GM12873 (cell line): ENCODE measurements around the gene ST6GALNAC3.

ENCODE experiments used
- TF ChIP-seq, protein P1 (sequence below): IDR thresholded peaks from 2 replicates; pipeline ENCODE4 v1.5.1; 2012; ENCODE audit warnings: low read depth, mild to moderate bottlenecking, moderate library complexity, low read length, control low read depth; ENCODE audit not compliant: insufficient read depth; ENCODE audit errors: missing control alignments

ST6GALNAC3 gene

GRCh38 chr1:76293831-76294230 lies 219.3 kb downstream of the ST6GALNAC3 start:
- TF ChIP-seq, protein P1, sequence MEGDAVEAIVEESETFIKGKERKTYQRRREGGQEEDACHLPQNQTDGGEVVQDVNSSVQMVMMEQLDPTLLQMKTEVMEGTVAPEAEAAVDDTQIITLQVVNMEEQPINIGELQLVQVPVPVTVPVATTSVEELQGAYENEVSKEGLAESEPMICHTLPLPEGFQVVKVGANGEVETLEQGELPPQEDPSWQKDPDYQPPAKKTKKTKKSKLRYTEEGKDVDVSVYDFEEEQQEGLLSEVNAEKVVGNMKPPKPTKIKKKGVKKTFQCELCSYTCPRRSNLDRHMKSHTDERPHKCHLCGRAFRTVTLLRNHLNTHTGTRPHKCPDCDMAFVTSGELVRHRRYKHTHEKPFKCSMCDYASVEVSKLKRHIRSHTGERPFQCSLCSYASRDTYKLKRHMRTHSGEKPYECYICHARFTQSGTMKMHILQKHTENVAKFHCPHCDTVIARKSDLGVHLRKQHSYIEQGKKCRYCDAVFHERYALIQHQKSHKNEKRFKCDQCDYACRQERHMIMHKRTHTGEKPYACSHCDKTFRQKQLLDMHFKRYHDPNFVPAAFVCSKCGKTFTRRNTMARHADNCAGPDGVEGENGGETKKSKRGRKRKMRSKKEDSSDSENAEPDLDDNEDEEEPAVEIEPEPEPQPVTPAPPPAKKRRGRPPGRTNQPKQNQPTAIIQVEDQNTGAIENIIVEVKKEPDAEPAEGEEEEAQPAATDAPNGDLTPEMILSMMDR, result no peak

GRCh38 chr1:76294482-76295194 lies 220.1 kb downstream of the ST6GALNAC3 start:
- TF ChIP-seq, protein P1, result no peak

DNA sequence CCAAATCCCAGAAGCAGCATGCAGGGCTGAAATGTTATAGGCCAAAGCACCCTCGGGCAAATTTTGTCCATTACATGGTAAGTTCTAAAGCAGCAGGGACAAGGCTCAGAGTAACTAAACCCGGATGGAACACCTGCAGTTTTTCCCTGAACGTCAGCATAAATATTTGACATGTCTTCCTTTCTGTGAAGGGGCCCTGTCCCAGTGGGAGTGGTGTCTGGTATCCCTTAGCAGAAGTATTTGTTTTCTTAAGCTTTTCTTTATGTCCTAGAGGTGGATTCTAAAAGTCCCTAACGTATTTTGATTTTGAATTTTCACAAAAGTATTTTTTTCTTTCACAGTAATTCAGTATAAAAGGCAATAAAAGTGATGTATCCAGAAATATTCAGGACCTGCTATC lies 223.9 kb downstream of the ST6GALNAC3 start:
- TF ChIP-seq, protein P1, result no peak

DNA sequence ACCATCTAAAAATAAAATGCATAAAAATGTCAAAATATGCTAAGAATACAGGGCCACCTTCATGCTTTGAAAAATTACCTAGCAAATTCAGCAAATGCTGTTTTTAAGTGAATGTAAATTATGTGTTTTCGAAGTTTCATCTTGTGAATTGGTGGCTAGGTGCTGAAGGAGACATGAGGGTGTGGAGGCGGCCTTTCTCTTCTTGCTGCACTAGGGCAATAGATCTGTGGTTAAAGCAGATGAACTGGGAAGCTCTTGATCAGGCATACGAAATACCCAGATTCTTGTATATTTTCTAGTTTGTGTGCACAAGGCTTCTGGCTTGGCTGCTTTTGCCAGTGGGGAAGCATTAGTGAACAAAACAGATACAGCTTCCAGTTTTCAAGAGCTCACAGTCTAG lies 224.5 kb downstream of the ST6GALNAC3 start:
- TF ChIP-seq, protein P1, result no peak

GRCh38 chr1:76300556-76300955 lies 226.0 kb downstream of the ST6GALNAC3 start:
- TF ChIP-seq, protein P1, result no peak

GRCh38 chr1:76302711-76303339 lies 228.3 kb downstream of the ST6GALNAC3 start:
- TF ChIP-seq, protein P1, result no peak

GRCh38 chr1:76303340-76303717 lies 228.8 kb downstream of the ST6GALNAC3 start:
- TF ChIP-seq, protein P1, result no peak
